HepG2 (cell line): ENCODE data around the gene JPH4. TPM values are rescaled to one million over a fixed set of nuclear protein-coding genes. Genes with fewer than 3 reads are reported as not detected.

ENCODE experiments used
- FIP1L1 ChIP-seq: fragments of 200-400 bp; formaldehyde crosslinking; IDR thresholded peaks from 2 replicates; pipeline ENCODE4 v1.6.1; 2018; ENCODE audit warnings: low read depth, mild to moderate bottlenecking, low read length, moderate library complexity, borderline replicate concordance; ENCODE audit not compliant: insufficient read depth
- FLYWCH1 ChIP-seq: sonication (generic); formaldehyde crosslinking; IDR thresholded peaks from 2 replicates; pipeline ENCODE4 v1.8.1; 2023; ENCODE audit warnings: mild to moderate bottlenecking, missing genetic modification reagents
- NONO ChIP-seq, 2 experiments: fragments of 450-650 bp in 1 of 2; sonication (generic) in 1 of 2; formaldehyde crosslinking in 1 of 2; IDR thresholded peaks in 1 of 2; conservative IDR thresholded peaks in 1 of 2; 2 replicates each; pipeline versions ENCODE4 v1.6.1 to v1.8.0; 2017 to 2022; ENCODE audit warnings: mild to moderate bottlenecking in 1 of 2, missing genetic modification reagents in 1 of 2, moderate library complexity in 1 of 2
- NR1H2 ChIP-seq: sonication (generic); formaldehyde crosslinking; IDR thresholded peaks from 2 replicates; pipeline ENCODE4 v1.8.1; 2022; ENCODE audit warnings: low read depth, missing genetic modification reagents, borderline replicate concordance
- NRL ChIP-seq: sonication (generic); formaldehyde crosslinking; IDR thresholded peaks from 2 replicates; pipeline ENCODE4 v1.5.0; 2020; ENCODE audit warnings: missing genetic modification reagents, mild to moderate bottlenecking, moderate library complexity, borderline replicate concordance
- RFX5 ChIP-seq: IDR thresholded peaks from 2 replicates; pipeline ENCODE4 v1.6.1; 2011; ENCODE audit warnings: low read depth, low read length, improper control_type of control experiment
- SALL1 ChIP-seq: sonication (generic); formaldehyde crosslinking; IDR thresholded peaks from 2 replicates; pipeline ENCODE4 v1.8.0; 2022; ENCODE audit warnings: mild to moderate bottlenecking, missing genetic modification reagents
- SIN3A ChIP-seq: IDR thresholded peaks from 2 replicates; pipeline ENCODE4 v1.6.1; 2011; ENCODE audit warnings: low read depth, mild to moderate bottlenecking, control low read depth, low read length, borderline replicate concordance
- SNAPC2 ChIP-seq: sonication (generic); formaldehyde crosslinking; IDR thresholded peaks from 2 replicates; pipeline ENCODE4 v1.8.1; 2022; ENCODE audit warnings: mild to moderate bottlenecking, missing genetic modification reagents
- STAT5B ChIP-seq: sonication (generic); formaldehyde crosslinking; IDR thresholded peaks from 2 replicates; pipeline ENCODE4 v1.4.0; 2020; ENCODE audit warnings: missing genetic modification reagents
- ZNF232 ChIP-seq: sonication (generic); formaldehyde crosslinking; IDR thresholded peaks from 2 replicates; pipeline ENCODE4 v1.4.0; 2020; ENCODE audit warnings: missing genetic modification reagents, borderline replicate concordance
- ZNF24 ChIP-seq: fragments of 450-650 bp; IDR thresholded peaks from 2 replicates; pipeline ENCODE4 v1.6.1; 2017; ENCODE audit warnings: antibody characterized with exemption, mild to moderate bottlenecking
- ZNF251 ChIP-seq: sonication (generic); formaldehyde crosslinking; IDR thresholded peaks from 2 replicates; pipeline ENCODE4 v1.9.0; 2021; ENCODE audit warnings: mild to moderate bottlenecking, missing genetic modification reagents
- ZNF558 ChIP-seq: sonication (generic); formaldehyde crosslinking; IDR thresholded peaks from 2 replicates; pipeline ENCODE4 v1.9.0; 2022; ENCODE audit warnings: mild to moderate bottlenecking, missing genetic modification reagents, borderline replicate concordance
- ZNF703 ChIP-seq: sonication (generic); formaldehyde crosslinking; IDR thresholded peaks from 2 replicates; pipeline ENCODE4 v1.5.1; 2020; ENCODE audit warnings: missing genetic modification reagents, mild to moderate bottlenecking, moderate library complexity, borderline replicate concordance
- ZNF768 ChIP-seq: sonication (generic); formaldehyde crosslinking; IDR thresholded peaks from 2 replicates; pipeline ENCODE4 v1.4.0; 2020; ENCODE audit warnings: missing genetic modification reagents
- ZNF776 ChIP-seq: sonication (generic); formaldehyde crosslinking; IDR thresholded peaks from 2 replicates; pipeline ENCODE4 v1.4.0; 2020; ENCODE audit warnings: mild to moderate bottlenecking, missing genetic modification reagents
- polyA plus RNA-seq, 8 experiments: library from polyadenylated mRNA; depleted of rRNA in 3 of 8; stranded (reverse) in 7 of 8; unstranded in 1 of 8; fragments of >200 nt; fragmentation: Illumina TruSeq in 4 of 8; extraction: Trizol in 4 of 8; gene quantifications; 2 replicates each; pipeline versions ENCODE4 v1.2.1 to v1.2.3, GENCODE V29; 2011 to 2016; ENCODE audit warnings: low read depth in 4 of 8, missing spikeins in 1 of 8, mixed read lengths in 1 of 8; ENCODE audit not compliant: insufficient read depth in 1 of 8
- total RNA-seq, 5 experiments: library from RNA; depleted of rRNA; stranded (reverse); fragments of >200 nt; fragmentation: Illumina TruSeq; extraction: Trizol; gene quantifications; 2 replicates each; pipeline ENCODE4 v1.2.3, GENCODE V29; 2016; ENCODE audit warnings: low read depth in 1 of 5
- TF ChIP-seq, protein P1 (sequence below): sonication (generic); formaldehyde crosslinking; IDR thresholded peaks from 2 replicates; pipeline ENCODE4 v1.4.0; 2020; ENCODE audit warnings: mild to moderate bottlenecking, missing genetic modification reagents
- TF ChIP-seq, protein P2 (sequence below): sonication (generic); formaldehyde crosslinking; IDR thresholded peaks from 2 replicates; pipeline ENCODE4; 2020; ENCODE audit warnings: missing genetic modification reagents, mild to moderate bottlenecking, borderline replicate concordance
- TF ChIP-seq, protein P3 (sequence below): sonication (generic); formaldehyde crosslinking; IDR thresholded peaks from 2 replicates; pipeline ENCODE4 v1.8.0; 2022; ENCODE audit warnings: mild to moderate bottlenecking, missing genetic modification reagents; ENCODE audit not compliant: insufficient replicate concordance

The JPH4 gene
- total and polyA plus RNA-seq, 2 of the 13 experiments (the other 11 are each of a cell fraction or from before 2014, with no cell fraction given): 0.08 to 0.22 TPM

DNA sequence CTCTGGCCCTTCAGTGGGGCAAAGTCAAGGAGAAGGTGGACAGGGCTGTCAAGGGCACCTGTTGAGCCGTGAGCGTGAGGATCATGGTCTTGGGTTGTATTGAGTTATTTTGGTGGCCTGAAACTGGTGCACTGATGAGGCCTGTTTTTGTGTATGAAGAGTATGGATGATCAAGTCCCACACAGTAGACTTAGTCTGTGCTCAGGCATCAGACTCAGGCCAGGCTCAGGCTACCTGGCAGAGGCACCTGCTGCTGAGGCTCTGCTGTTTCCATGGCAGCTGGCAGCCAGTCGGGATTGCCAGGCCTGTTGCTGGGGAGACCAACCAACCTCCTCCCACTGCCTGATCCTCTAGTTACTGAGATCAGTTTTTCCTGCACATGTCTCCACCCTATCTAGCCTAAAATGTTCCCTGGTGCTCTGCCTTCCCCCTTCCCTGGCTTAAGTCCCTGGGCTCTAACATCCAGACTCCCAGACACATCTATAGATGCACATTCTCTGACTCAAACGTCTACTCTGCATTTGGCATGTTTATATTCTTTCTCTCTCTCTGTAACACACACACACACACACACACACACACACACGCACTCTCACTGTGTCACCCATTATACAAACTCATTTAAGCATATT, 5.1 kb downstream of the JPH4 start (continued):
- TF ChIP-seq SIN3A (no peak), SNAPC2 (no peak), ZNF251 (CRISPR knock-in tag) (no peak), STAT5B (CRISPR knock-in tag) (no peak), FLYWCH1 (CRISPR knock-in tag) (no peak), FIP1L1 (no peak), ZNF232 (no peak), ZNF24 (no peak), NONO (IDR thresholded peaks at IDR 0.05) (no peak), NONO (CRISPR knock-in tag; conservative IDR thresholded peaks at IDR 0.05) (no peak), RFX5 (peak; percentile 50), ZNF703 (CRISPR knock-in tag) (no peak), ZNF776 (no peak), NRL (CRISPR knock-in tag) (0 out of 2 replicates have a peak, but pooled peaks have one; percentile 49), ZNF768 (CRISPR knock-in tag) (no peak), NR1H2 (no peak), ZNF558 (CRISPR knock-in tag) (0 out of 2 replicates have a peak, but pooled peaks have one; percentile 51), SALL1 (CRISPR knock-in tag) (no peak)
- TF ChIP-seq, protein P1, sequence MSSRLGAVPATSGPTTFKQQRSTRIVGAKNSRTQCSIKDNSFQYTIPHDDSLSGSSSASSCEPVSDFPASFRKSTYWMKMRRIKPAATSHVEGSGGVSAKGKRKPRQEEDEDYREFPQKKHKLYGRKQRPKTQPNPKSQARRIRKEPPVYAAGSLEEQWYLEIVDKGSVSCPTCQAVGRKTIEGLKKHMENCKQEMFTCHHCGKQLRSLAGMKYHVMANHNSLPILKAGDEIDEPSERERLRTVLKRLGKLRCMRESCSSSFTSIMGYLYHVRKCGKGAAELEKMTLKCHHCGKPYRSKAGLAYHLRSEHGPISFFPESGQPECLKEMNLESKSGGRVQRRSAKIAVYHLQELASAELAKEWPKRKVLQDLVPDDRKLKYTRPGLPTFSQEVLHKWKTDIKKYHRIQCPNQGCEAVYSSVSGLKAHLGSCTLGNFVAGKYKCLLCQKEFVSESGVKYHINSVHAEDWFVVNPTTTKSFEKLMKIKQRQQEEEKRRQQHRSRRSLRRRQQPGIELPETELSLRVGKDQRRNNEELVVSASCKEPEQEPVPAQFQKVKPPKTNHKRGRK (CRISPR knock-in tag): no peak
- TF ChIP-seq, protein P2, sequence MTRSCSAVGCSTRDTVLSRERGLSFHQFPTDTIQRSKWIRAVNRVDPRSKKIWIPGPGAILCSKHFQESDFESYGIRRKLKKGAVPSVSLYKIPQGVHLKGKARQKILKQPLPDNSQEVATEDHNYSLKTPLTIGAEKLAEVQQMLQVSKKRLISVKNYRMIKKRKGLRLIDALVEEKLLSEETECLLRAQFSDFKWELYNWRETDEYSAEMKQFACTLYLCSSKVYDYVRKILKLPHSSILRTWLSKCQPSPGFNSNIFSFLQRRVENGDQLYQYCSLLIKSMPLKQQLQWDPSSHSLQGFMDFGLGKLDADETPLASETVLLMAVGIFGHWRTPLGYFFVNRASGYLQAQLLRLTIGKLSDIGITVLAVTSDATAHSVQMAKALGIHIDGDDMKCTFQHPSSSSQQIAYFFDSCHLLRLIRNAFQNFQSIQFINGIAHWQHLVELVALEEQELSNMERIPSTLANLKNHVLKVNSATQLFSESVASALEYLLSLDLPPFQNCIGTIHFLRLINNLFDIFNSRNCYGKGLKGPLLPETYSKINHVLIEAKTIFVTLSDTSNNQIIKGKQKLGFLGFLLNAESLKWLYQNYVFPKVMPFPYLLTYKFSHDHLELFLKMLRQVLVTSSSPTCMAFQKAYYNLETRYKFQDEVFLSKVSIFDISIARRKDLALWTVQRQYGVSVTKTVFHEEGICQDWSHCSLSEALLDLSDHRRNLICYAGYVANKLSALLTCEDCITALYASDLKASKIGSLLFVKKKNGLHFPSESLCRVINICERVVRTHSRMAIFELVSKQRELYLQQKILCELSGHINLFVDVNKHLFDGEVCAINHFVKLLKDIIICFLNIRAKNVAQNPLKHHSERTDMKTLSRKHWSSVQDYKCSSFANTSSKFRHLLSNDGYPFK (CRISPR knock-in tag): 0 out of 2 replicates have a peak, but pooled peaks have one; percentile 33
- TF ChIP-seq, protein P3, sequence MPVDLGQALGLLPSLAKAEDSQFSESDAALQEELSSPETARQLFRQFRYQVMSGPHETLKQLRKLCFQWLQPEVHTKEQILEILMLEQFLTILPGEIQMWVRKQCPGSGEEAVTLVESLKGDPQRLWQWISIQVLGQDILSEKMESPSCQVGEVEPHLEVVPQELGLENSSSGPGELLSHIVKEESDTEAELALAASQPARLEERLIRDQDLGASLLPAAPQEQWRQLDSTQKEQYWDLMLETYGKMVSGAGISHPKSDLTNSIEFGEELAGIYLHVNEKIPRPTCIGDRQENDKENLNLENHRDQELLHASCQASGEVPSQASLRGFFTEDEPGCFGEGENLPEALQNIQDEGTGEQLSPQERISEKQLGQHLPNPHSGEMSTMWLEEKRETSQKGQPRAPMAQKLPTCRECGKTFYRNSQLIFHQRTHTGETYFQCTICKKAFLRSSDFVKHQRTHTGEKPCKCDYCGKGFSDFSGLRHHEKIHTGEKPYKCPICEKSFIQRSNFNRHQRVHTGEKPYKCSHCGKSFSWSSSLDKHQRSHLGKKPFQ (CRISPR knock-in tag): no peak
